Mucosa of stomach (tissue), 1 donor: ENCODE measurements around the gene VWA5B1.

ENCODE experiments used
- H3K27me3 ChIP-seq: one replicate; pipeline ENCODE4 v1.7.0; 2013; ENCODE audit warnings: mild to moderate bottlenecking, low read length; ENCODE audit not compliant: control insufficient read depth, insufficient read depth
- H3K36me3 ChIP-seq: one replicate; pipeline ENCODE4 v1.7.0; 2013; ENCODE audit warnings: low read length; ENCODE audit not compliant: control insufficient read depth, insufficient read depth
- H3K4me1 ChIP-seq: one replicate; pipeline ENCODE4 v1.7.0; 2013; ENCODE audit warnings: mild to moderate bottlenecking, low read length; ENCODE audit not compliant: control insufficient read depth, insufficient read depth
- H3K4me3 ChIP-seq: one replicate; pipeline ENCODE4 v1.7.0; 2013; ENCODE audit warnings: low read length
- H3K9ac ChIP-seq: one replicate; pipeline ENCODE4 v1.7.0; 2013; ENCODE audit warnings: mild to moderate bottlenecking, low read length, moderate library complexity
- H3K9me3 ChIP-seq: one replicate; pipeline ENCODE4 v1.7.0; 2013; ENCODE audit warnings: mild to moderate bottlenecking, low read length, moderate library complexity; ENCODE audit not compliant: control insufficient read depth
- donor health status: Pancreatic carcinoma.

VWA5B1 gene

GRCh38 chr1:20377516-20378270 lies 87.0 kb downstream of the VWA5B1 start:
- H3K9me3 ChIP-seq, result no peaks in the 10 kb centered on the region
- no peaks in the 10 kb centered on the region for H3K36me3 ChIP-seq
- no peaks in the 10 kb centered on the region for H3K4me1 ChIP-seq
- peaks cover 18% of the 10 kb centered on the region for H3K27me3 ChIP-seq
- no peak overlapping the region for H3K9ac ChIP-seq
- H3K4me3 ChIP-seq, result no peak overlapping the region

GRCh38 chr1:20379075-20379474 lies 88.4 kb downstream of the VWA5B1 start:
- H3K9ac ChIP-seq, result no peak overlapping the region
- H3K4me3 ChIP-seq, result no peak overlapping the region
- H3K9me3 ChIP-seq, result no peaks in the 10 kb centered on the region
- H3K36me3 ChIP-seq, result no peaks in the 10 kb centered on the region
- peaks cover 27% of the 10 kb centered on the region for H3K27me3 ChIP-seq
- no peaks in the 10 kb centered on the region for H3K4me1 ChIP-seq

GRCh38 chr1:20380175-20380574 lies 89.5 kb downstream of the VWA5B1 start:
- H3K27me3 ChIP-seq, result peaks cover 29% of the 10 kb centered on the region
- no peaks in the 10 kb centered on the region for H3K4me1 ChIP-seq
- no peak overlapping the region for H3K4me3 ChIP-seq
- no peak overlapping the region for H3K9ac ChIP-seq
- no peaks in the 10 kb centered on the region for H3K9me3 ChIP-seq
- no peaks in the 10 kb centered on the region for H3K36me3 ChIP-seq

- H3K9ac ChIP-seq, result no peak overlapping the region
- H3K36me3 ChIP-seq, result no peaks in the 10 kb centered on the region
- peaks cover 28% of the 10 kb centered on the region for H3K27me3 ChIP-seq
- no peaks in the 10 kb centered on the region for H3K4me1 ChIP-seq
- no peak overlapping the region for H3K4me3 ChIP-seq
- no peaks in the 10 kb centered on the region for H3K9me3 ChIP-seq
Measured at GRCh38 chr1:20380616-20381035, 90.0 kb downstream of the VWA5B1 start.

GRCh38 chr1:20381045-20381641 lies 90.5 kb downstream of the VWA5B1 start:
- peaks cover 28% of the 10 kb centered on the region for H3K27me3 ChIP-seq

GRCh38 chr1:20381961-20382360 lies 91.3 kb downstream of the VWA5B1 start:
- no peaks in the 10 kb centered on the region for H3K36me3 ChIP-seq
- H3K9me3 ChIP-seq, result no peaks in the 10 kb centered on the region
- H3K27me3 ChIP-seq, result peaks cover 33% of the 10 kb centered on the region
- H3K4me3 ChIP-seq, result no peak overlapping the region
- no peak overlapping the region for H3K9ac ChIP-seq
- H3K4me1 ChIP-seq, result no peaks in the 10 kb centered on the region

More at GRCh38 chr1:20381045-20381641, 90.5 kb downstream of the VWA5B1 start:
- no peaks in the 10 kb centered on the region for H3K4me1 ChIP-seq
- H3K9ac ChIP-seq, result no peak overlapping the region
- H3K36me3 ChIP-seq, result no peaks in the 10 kb centered on the region
- H3K4me3 ChIP-seq, result no peak overlapping the region
- no peaks in the 10 kb centered on the region for H3K9me3 ChIP-seq

- Histone ChIP-seq H3K9me3 (no peaks in the 10 kb centered on the region), H3K27me3 (peaks cover 40% of the 10 kb centered on the region), H3K9ac (no peak overlapping the region), H3K4me3 (no peak overlapping the region), H3K4me1 (no peaks in the 10 kb centered on the region), H3K36me3 (no peaks in the 10 kb centered on the region)
Measured at GRCh38 chr1:20382711-20383110, 92.0 kb downstream of the VWA5B1 start.

GRCh38 chr1:20383631-20384030 lies 93.0 kb downstream of the VWA5B1 start:
- no peak overlapping the region for H3K4me3 ChIP-seq
- H3K36me3 ChIP-seq, result no peaks in the 10 kb centered on the region
- peaks cover 48% of the 10 kb centered on the region for H3K27me3 ChIP-seq
- no peaks in the 10 kb centered on the region for H3K4me1 ChIP-seq
- H3K9ac ChIP-seq, result no peak overlapping the region
- H3K9me3 ChIP-seq, result no peaks in the 10 kb centered on the region

- Histone ChIP-seq H3K9me3 (no peaks in the 10 kb centered on the region), H3K4me1 (no peaks in the 10 kb centered on the region), H3K27me3 (peaks cover 48% of the 10 kb centered on the region), H3K36me3 (no peaks in the 10 kb centered on the region), H3K4me3 (no peak overlapping the region), H3K9ac (no peak overlapping the region)
Measured at GRCh38 chr1:20385630-20386029, 95.0 kb downstream of the VWA5B1 start.

- Histone ChIP-seq H3K27me3 (peaks cover 48% of the 10 kb centered on the region), H3K36me3 (no peaks in the 10 kb centered on the region), H3K4me1 (no peaks in the 10 kb centered on the region), H3K9me3 (no peaks in the 10 kb centered on the region), H3K4me3 (no peak overlapping the region), H3K9ac (no peak overlapping the region)
Measured at GRCh38 chr1:20386323-20387081, 95.8 kb downstream of the VWA5B1 start.

GRCh38 chr1:20389571-20389970 lies 98.9 kb downstream of the VWA5B1 start:
- H3K36me3 ChIP-seq, result no peaks in the 10 kb centered on the region
- no peak overlapping the region for H3K4me3 ChIP-seq
- H3K9me3 ChIP-seq, result no peaks in the 10 kb centered on the region
- H3K4me1 ChIP-seq, result no peaks in the 10 kb centered on the region
- peaks cover 46% of the 10 kb centered on the region for H3K27me3 ChIP-seq
- H3K9ac ChIP-seq, result no peak overlapping the region
